GM12874 (cell line): Measurements from ENCODE around the gene DLX6.

Experiments
- TF ChIP-seq, protein P1 (sequence below): IDR thresholded peaks from 2 replicates; pipeline ENCODE4 v1.5.1; 2011; ENCODE audit warnings: low read depth, mild to moderate bottlenecking, control low read depth, low read length, moderate library complexity; ENCODE audit not compliant: insufficient read depth

The DLX6 gene

DNA sequence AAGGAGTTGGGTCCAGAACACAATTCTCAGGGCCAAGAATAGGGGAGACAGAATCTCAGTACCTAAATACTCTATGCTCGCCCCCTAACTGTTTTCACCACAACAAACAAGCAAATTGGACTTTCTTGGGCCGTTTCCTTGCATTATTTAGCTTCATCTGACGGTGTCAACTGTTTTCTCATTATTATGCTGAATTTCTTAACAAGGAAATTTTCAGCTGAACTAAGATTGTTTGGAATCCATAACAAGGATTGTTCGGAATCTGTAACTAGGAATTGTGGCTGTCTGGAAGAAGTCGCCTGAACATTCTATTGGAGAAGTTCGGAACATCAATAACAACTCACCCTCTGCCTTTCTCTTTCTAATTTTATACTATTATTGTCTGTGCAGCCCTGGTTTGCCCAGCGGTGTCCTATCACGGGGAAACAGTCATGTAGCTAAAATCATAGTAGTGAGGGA, 15.5 kb upstream of the DLX6 start:
- TF ChIP-seq, protein P1, sequence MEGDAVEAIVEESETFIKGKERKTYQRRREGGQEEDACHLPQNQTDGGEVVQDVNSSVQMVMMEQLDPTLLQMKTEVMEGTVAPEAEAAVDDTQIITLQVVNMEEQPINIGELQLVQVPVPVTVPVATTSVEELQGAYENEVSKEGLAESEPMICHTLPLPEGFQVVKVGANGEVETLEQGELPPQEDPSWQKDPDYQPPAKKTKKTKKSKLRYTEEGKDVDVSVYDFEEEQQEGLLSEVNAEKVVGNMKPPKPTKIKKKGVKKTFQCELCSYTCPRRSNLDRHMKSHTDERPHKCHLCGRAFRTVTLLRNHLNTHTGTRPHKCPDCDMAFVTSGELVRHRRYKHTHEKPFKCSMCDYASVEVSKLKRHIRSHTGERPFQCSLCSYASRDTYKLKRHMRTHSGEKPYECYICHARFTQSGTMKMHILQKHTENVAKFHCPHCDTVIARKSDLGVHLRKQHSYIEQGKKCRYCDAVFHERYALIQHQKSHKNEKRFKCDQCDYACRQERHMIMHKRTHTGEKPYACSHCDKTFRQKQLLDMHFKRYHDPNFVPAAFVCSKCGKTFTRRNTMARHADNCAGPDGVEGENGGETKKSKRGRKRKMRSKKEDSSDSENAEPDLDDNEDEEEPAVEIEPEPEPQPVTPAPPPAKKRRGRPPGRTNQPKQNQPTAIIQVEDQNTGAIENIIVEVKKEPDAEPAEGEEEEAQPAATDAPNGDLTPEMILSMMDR, result no peak

DNA sequence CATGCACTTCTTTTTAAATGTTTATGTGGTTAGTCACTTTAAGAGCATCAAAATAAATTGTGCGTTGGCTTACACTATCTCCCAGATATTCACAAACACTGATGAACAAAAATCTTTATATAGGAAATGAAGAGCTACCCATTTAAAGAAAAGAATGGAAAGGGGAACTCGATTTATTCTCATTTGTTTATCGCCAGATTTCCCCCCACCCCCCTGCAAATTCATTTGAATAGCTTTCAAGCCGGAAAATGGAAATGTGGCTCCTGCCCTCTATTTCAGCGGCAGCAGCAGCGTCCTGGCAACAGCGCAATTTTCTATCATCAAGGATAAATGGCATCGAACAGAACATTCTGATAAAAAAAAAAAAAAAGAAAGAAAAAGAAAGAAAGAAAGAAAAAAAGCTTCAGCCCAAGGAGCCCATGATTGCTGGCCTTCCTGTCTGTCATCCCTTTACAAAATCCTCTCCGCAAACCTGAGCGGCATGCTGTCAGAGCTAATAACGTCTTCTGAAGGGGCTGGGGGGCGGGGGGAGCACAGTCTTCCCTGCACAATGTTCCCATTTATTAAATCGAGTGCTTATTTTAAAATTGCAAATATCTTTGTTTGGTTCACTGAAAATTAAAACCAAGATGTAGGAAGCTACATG, 13.7 kb upstream of the DLX6 start:
- TF ChIP-seq, protein P1, result no peak

DNA sequence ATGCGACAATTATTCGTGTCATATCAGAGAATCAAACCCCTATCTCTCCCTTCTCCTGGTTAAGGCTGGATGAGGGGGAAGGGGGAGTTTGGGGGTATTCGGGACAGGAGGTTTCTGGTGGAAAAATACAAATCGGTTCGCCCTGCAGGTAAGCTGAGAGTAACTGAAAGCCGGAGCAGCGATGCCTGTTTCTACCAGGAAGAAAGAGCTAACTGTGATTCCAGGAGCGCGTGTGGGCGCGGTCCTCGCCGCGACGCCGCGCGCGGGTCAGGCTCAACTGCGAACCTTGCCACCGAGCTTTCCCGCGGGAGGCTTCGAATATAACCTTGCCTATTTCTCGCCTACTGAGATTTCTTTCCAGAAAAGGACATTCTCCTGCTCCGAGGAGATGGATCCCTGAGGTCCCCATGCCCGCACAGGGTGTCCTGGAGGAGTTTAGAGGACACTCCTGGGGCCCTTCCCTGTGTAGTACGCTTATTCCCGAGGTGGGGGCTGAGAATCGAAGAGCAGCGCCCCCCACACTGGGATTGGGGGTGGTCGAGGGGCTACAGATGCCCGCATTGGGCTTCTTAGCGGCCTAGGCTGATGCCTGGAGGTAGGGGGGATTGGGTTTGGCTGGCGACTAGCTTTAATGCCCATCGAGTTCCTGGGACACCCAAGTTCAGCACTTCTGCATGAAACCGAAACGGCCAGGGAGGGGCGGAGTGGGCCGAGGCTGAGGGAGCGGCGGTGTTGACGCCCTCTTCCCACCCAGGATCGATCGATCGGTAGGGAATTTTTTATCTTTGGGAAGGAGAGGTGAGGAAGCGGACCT, 13.0 kb upstream of the DLX6 start:
- TF ChIP-seq, protein P1, result no peak

DNA sequence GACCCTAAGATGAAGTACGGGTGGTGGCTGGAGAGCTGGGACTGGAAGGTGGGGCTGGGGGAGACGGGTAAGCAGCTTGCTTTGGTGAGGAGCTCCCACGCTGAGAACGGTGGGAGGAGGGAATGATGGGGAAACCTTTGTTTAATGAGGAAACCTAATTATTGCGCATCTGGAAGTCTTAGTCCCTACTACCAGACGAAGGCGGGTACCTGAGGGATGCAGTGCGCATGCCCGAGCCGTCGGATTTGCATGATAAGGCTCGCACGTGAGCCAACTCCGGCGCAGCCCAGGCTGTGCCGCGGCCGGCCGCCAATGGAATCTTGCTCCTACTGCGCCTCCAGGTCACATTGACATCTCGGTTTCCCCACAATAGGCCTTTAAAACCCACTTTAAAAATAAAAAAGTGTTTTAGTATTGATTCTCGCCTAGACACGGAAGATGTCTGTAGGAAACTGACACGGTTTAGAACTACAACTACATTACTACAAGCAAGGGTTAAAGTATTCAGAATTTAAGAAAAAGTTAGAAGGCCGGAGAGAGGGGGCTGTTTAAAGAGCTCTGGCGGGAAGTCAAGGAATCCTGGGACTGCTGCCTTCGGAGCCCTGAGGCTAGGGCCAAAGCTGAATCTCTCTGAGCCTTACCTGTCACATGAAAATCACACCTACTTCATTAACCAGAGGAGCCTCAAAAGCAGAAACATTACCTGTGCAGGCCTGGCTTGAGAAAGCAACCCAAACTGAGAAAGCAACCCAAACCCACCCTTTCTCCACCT, 12.1 kb upstream of the DLX6 start:
- TF ChIP-seq, protein P1, result no peak

DNA sequence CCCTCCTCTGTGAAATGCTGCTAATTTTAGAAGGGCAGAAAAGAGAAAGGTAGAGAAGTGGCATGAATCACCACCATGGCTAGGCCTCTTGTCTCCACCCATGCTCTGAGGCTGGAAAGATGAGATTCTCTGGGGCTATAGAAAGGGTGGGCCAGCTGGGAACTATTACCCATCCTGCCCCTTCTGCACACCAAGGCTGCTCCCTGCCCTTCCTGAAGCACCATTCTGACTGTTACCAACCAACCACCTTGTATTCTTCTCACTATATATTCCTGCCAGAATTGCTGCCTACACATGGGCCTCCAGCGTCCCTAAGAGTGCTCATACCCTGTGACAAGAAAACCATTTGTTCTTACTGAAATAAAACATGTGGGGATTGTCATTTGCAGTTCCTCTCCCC, 11.4 kb upstream of the DLX6 start:
- TF ChIP-seq, protein P1, result no peak

DNA sequence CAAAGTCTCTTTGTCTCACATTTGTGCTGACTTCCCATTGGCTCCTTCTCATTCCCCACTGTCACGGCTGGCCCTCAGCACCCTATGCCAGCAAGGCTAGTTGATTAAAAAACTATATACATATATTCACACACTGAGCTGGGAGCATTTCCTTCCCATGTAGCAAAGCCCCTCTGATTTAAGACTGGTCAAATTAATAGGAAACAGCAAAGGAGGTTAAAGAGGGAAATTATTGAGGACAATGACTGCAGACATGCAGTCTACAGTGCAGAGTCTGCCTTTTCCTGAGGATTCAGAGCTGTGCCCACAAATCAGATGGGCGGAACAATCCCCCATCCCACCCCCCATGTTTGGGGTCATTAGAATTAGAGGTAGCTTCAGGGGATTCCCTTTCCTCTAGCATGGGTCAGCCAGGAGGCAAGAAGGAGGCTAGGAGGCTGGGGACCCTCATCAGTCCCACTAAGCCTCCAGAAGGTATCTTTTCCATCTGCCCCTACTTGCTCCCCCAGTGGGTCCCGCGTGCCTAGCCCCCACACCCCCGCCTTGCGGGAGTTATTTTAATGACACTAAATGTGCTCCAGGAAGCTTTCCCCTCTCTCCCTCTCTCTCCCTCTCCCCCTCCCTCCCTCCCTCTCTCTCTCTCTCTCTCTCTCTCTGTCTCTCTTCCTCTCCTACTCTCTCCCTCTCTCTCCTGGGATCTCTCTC, 9.8 kb upstream of the DLX6 start:
- TF ChIP-seq, protein P1, result no peak
